ENCODE data around the gene MRAS.
"Not testable (repeated sequence)": the region's sequence is repeated elsewhere in the genome, so short reads cannot be mapped to it uniquely, and the experiment has no call there.

Gene MRAS

GRCh38 chr3:138367911-138368310, 19.5 kb downstream of the MRAS start:
- no peak for DNase-seq

- no peak for DNase-seq
Observed at GRCh38 chr3:138369151-138369900, 20.9 kb downstream of the MRAS start.

- no peak for DNase-seq
Observed at GRCh38 chr3:138370321-138370720, 21.9 kb downstream of the MRAS start.

- no peak for DNase-seq
Observed at GRCh38 chr3:138371070-138371965, 22.9 kb downstream of the MRAS start.

- no peak for DNase-seq
Observed at GRCh38 chr3:138373087-138373735, 24.8 kb downstream of the MRAS start.

- no peak for DNase-seq
Observed at GRCh38 chr3:138373736-138374094, 25.3 kb downstream of the MRAS start.

GRCh38 chr3:138374573-138375134, 26.3 kb downstream of the MRAS start:
- DNase-seq: no peak

- DNase-seq: no peak
Observed at GRCh38 chr3:138375447-138375846, 27.1 kb downstream of the MRAS start.

- no peak for DNase-seq
Observed at GRCh38 chr3:138376663-138377062, 28.3 kb downstream of the MRAS start.

GRCh38 chr3:138377212-138377611, 28.8 kb downstream of the MRAS start:
- DNase-seq: not testable (repeated sequence)

GRCh38 chr3:138377804-138378203, 29.4 kb downstream of the MRAS start:
- DNase-seq: no peak

GRCh38 chr3:138378331-138378730, 30.0 kb downstream of the MRAS start:
- DNase-seq: no peak

- DNase-seq: no peak
Observed at GRCh38 chr3:138378990-138379389, 30.6 kb downstream of the MRAS start.

- DNase-seq: no peak
Observed at GRCh38 chr3:138381413-138381901, 33.1 kb downstream of the MRAS start.

- DNase-seq: no peak
Observed at GRCh38 chr3:138381950-138382715, 33.8 kb downstream of the MRAS start.

GRCh38 chr3:138383715-138384465, 35.5 kb downstream of the MRAS start:
- DNase-seq: no peak

GRCh38 chr3:138384531-138384930, 36.2 kb downstream of the MRAS start:
- no peak for DNase-seq

GRCh38 chr3:138384976-138385375, 36.6 kb downstream of the MRAS start:
- DNase-seq: no peak

GRCh38 chr3:138389144-138389601, 40.8 kb downstream of the MRAS start:
- DNase-seq: no peak

- no peak for DNase-seq
Observed at GRCh38 chr3:138389841-138390581, 41.6 kb downstream of the MRAS start.

- DNase-seq: no peak
Observed at GRCh38 chr3:138390582-138390932, 42.2 kb downstream of the MRAS start.
